Activated B cell treated with CpG ODN at 0.5 μM for 24 hours (primary cell): ENCODE data around the gene SLC25A25. TPM values are rescaled to one million over a fixed set of nuclear protein-coding genes. Genes with fewer than 3 reads are reported as not detected.

Experiments used
- ATAC-seq: fragments of 200-7000 bp; cut with Tn5 transposase; one replicate; pipeline ENCODE4 v1.10.0; 2021; ENCODE audit warnings: low read depth, mild to moderate bottlenecking, moderate library complexity
- CTCF ChIA-PET: fragments of 350-600 bp; sonication (Branson Sonifier 250); formaldehyde crosslinking; loops from one replicate; lab custom pipeline; 2021; ENCODE audit warnings: antibody characterized with exemption; lab: Charles Lee
- POLR2A ChIA-PET: fragments of 350-600 bp; sonication (Branson Sonifier 250); formaldehyde crosslinking; loops from one replicate; lab custom pipeline; 2021; ENCODE audit warnings: antibody characterized with exemption; lab: Charles Lee
- DNase-seq: peaks from one replicate; pipeline ENCODE4 v3.0.0; 2022
- H3K27ac Mint-ChIP-seq: one replicate; pipeline ENCODE4 v1.8.0; 2020; ENCODE audit warnings: mixed read lengths
- H3K27me3 Mint-ChIP-seq: one replicate; pipeline ENCODE4 v1.8.0; 2021; ENCODE audit warnings: mixed read lengths
- H3K36me3 Mint-ChIP-seq: one replicate; pipeline ENCODE4 v1.8.0; 2021; ENCODE audit warnings: low read depth, mixed read lengths
- H3K4me1 Mint-ChIP-seq: one replicate; pipeline ENCODE4 v1.8.0; 2021; ENCODE audit warnings: mixed read lengths
- H3K4me3 Mint-ChIP-seq: one replicate; pipeline ENCODE4 v1.8.0; 2020; ENCODE audit warnings: mild to moderate bottlenecking, mixed read lengths
- H3K9me3 Mint-ChIP-seq: one replicate; pipeline ENCODE4 v1.8.0; 2020; ENCODE audit warnings: mixed read lengths
- intact Hi-C: fragments of 100-400 bp; cut with micrococcal nuclease; formaldehyde crosslinking; loops from one replicate; pipeline ENCODE4 v1.15.1; 2024
- total RNA-seq: library from RNA; stranded (reverse); gene quantifications from 2 replicates; pipeline ENCODE4 v1.2.3, GENCODE V29; 2022
- TF ChIP-seq, protein P1 (sequence below): fragments of 200-600 bp; IDR thresholded peaks from one replicate; pipeline ENCODE4 v1.8.0; 2022; ENCODE audit warnings: antibody characterized with exemption, mild to moderate bottlenecking

SLC25A25 gene
- total RNA-seq, 1 donor from 2014 or later, result 9.4 TPM

DNA sequence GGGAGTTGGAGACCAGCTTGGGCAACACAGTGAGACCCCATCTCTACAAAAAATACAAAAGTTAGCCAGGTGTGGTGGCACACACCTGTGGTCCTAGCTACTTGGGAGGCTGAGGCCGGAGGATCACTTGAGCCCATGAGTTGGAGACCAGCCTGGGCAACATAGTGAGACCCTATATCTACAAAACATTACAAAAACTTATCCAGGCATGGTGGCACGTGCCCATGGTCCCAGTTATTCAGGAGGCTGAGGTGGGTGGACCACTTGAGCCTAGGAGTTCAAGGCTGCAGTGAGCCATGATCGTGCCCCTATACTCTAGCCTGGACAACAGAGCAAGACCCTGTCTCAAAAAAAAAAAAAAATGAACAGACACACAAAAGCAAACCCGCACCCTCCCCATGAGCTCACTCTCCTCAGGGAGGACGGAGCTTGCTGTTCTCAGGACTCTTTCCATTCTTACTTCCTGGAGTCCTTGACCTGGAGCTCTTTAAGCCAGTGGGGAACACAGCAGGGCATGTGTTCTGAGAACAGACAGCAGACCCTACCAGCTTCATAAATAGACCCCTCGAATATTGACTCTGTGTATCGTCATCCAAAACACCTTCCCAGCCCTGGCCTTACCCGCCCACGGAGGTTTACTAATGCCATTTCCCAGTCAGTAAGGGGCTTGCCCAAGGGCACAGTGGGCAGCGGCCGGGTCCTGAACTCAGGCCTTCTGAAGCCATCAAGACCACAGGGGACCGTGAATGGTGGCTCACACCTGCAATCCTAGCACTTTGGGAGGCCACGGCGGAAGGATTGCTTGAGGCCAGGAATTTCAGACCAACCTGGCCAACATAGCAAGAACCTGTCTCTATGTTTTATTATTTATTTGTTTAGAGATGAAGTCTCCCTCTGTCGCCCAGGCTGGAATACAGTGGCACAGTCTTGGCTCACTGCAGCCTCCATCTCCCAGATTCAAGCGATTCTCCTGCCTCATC is 48.4 kb downstream of the SLC25A25 start:
- Mint-ChIP-seq H3K27ac (peak overlapping the region; percentile 92), H3K9me3 (no peaks in the 10 kb centered on the region), H3K36me3 (peaks cover 31% of the 10 kb centered on the region), H3K4me1 (peaks cover 42% of the 10 kb centered on the region), H3K4me3 (peak overlapping the region; percentile 71), H3K27me3 (no peaks in the 10 kb centered on the region)
- no peak for DNase-seq
- ChIA-PET CTCF (interaction anchor here (1.0 to 4.3 kb wide), 6 partner anchors 23 to 174 kb away, joined by 5 to 39 read pairs (median 8); no protein-coding TSS in a partner anchor), POLR2A (interaction anchor here (0.5 to 3.4 kb wide), 20 partner anchors 9 to 345 kb away, joined by 3 to 16 read pairs (median 5); partner anchors contain the start of genes BBLN, EEIG1, GOLGA2 and NAIF1)
- ATAC-seq, result no peak
- TF ChIP-seq, protein P1, sequence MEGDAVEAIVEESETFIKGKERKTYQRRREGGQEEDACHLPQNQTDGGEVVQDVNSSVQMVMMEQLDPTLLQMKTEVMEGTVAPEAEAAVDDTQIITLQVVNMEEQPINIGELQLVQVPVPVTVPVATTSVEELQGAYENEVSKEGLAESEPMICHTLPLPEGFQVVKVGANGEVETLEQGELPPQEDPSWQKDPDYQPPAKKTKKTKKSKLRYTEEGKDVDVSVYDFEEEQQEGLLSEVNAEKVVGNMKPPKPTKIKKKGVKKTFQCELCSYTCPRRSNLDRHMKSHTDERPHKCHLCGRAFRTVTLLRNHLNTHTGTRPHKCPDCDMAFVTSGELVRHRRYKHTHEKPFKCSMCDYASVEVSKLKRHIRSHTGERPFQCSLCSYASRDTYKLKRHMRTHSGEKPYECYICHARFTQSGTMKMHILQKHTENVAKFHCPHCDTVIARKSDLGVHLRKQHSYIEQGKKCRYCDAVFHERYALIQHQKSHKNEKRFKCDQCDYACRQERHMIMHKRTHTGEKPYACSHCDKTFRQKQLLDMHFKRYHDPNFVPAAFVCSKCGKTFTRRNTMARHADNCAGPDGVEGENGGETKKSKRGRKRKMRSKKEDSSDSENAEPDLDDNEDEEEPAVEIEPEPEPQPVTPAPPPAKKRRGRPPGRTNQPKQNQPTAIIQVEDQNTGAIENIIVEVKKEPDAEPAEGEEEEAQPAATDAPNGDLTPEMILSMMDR, result no peak
- intact Hi-C loops, result loop anchor here (1.0 to 5.0 kb wide), 6 partner anchors 22 to 173 kb away; partner anchors contain the start of genes EEIG1 and NAIF1

DNA sequence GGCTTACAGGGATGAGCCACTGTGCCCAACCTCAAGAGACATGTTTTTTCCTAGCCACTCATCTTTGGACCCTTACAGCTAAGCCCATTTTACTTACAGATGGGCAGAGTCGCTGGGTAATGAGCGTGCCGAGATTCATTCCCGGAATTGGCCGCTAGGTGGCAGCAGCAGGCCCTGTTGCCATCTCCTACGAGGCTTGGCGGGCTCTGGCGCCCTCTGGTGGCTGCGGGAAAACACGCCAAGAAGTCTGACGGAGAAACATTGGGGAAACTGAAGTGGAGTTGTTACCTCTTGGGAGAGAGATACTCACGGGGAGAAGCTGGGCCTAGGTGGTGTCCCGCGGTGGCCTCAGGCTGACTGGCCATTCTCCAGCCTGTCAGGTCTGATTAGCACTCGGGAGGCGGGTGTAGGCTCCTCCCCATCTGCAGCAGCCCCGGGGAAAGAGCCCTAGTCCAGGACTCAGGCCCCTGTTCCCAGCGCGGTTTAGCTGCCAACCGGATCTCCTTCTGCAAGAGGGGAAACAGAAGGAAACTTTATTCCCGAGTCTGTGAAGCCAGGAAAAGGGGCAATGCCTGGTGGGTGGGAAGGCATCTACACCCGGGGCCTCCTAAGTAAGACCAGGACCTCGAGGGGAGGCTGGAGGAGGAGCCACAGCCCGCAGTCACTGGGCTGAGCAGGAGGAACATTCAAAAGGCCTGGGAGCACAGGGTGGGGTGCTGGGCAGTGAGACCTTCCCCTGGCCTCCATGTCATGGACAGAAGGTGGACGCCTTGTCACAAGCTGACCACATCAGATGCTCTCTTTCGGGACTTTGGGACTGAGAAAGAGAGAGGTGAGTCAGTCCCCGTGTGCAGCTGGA is 49.8 kb downstream of the SLC25A25 start:
- ATAC-seq, result peak; percentile 48
- TF ChIP-seq, protein P1, result peak; percentile 99
- Mint-ChIP-seq H3K27ac (peak overlapping the region; percentile 56), H3K4me1 (peaks cover 42% of the 10 kb centered on the region), H3K36me3 (peaks cover 38% of the 10 kb centered on the region), H3K27me3 (no peaks in the 10 kb centered on the region), H3K4me3 (no peak overlapping the region), H3K9me3 (no peaks in the 10 kb centered on the region)
- DNase-seq, result peak; percentile 98
- ChIA-PET POLR2A (interaction anchor here (0.5 to 3.4 kb wide), 3 partner anchors 11 to 566 kb away, joined by 4 to 16 read pairs (median 5); partner anchors contain the start of gene NAIF1), CTCF (interaction anchor here (0.6 to 4.3 kb wide), 17 partner anchors 10 to 175 kb away, joined by 3 to 39 read pairs (median 4); partner anchors contain the start of genes NAIF1 and PTGES2)
- intact Hi-C loops, result loop anchor here (1.0 to 5.0 kb wide), 6 partner anchors 24 to 175 kb away; partner anchors contain the start of genes EEIG1 and NAIF1

DNA sequence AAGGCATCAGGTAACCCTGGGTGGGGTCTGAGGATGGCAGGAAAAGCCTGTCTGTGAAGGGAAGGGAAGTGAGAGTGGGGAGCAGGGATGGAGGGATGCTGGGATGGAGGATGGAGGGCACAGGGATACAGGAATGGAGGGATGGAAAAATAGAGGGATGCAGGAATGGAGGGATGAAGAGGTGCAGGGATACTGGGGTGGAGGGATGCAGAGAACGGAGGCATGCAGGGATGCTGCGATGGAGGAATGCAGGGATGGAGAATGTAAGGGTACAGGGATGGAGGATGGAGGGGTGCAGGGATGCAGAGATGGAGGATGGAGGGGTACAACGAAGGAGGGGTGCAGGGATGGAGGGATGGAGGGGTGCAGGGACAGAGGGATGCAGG is 50.4 kb downstream of the SLC25A25 start:
- ChIA-PET POLR2A (interaction anchor here (0.5 to 3.4 kb wide), 2 partner anchors 11 to 566 kb away, joined by 4 to 16 read pairs; no protein-coding TSS in a partner anchor), CTCF (interaction anchor here (1.0 to 4.3 kb wide), 10 partner anchors 10 to 176 kb away, joined by 3 to 39 read pairs (median 6); partner anchors contain the start of genes NAIF1 and PTGES2)
- no peak overlapping the region for H3K27ac Mint-ChIP-seq
- H3K27me3 Mint-ChIP-seq, result no peaks in the 10 kb centered on the region
- H3K4me3 Mint-ChIP-seq, result no peak overlapping the region
- TF ChIP-seq, protein P1, result no peak
- no peak for DNase-seq
- no peaks in the 10 kb centered on the region for H3K9me3 Mint-ChIP-seq
- intact Hi-C loops, result loop anchor here (5.0 kb wide), 1 partner anchor 136 kb away; the partner anchor contains the start of gene EEIG1
- peaks cover 39% of the 10 kb centered on the region for H3K36me3 Mint-ChIP-seq
- no peak for ATAC-seq
- H3K4me1 Mint-ChIP-seq, result peaks cover 41% of the 10 kb centered on the region

DNA sequence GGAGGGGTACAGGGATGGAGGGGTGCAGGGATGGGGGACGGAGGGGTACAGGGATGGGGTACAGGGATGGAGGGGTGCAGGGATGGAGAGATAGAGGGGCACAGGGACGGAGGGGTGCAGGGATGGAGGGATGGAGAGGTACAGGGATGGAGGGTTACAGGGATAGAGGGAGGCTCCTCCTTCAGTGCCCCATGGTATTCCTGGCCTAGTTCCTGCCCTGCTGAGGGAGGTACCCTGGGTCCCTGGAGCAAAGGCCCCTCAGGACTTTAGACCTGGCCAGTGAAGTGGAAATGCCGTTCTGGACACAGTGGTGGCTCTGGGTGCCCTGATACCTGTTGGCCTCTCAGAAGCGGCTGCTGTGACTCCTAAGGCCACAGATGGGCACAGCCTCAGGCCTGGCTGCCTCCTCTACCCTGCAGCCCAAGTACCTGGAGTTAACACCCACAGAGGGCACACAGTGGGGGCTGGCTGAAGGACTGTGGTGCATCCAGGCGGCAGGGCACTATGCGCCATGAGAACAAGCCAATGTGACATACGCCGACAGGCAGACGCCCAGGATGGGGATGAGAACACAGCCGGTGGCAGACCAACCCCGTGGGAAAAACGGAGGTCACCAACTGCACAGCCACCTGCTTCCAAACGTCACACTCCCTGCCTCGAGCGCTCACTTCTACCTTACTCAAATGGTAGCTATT is 51.1 kb downstream of the SLC25A25 start:
- ATAC-seq (no peak), DNase-seq (no peak)
- Mint-ChIP-seq H3K36me3 (peaks cover 37% of the 10 kb centered on the region), H3K27me3 (no peaks in the 10 kb centered on the region), H3K27ac (no peak overlapping the region), H3K4me3 (no peak overlapping the region), H3K4me1 (peaks cover 38% of the 10 kb centered on the region), H3K9me3 (no peaks in the 10 kb centered on the region)
- ChIA-PET CTCF (interaction anchor here (0.9 kb wide), 1 partner anchor 67 kb away, joined by 5 read pairs; no protein-coding TSS in a partner anchor), POLR2A (interaction anchor here (0.7 kb wide), 1 partner anchor 114 kb away, joined by 3 read pairs; no protein-coding TSS in a partner anchor)
- TF ChIP-seq, protein P1, result no peak
- intact Hi-C loops, result loop anchor here (5.0 kb wide), 1 partner anchor 137 kb away; the partner anchor contains the start of gene EEIG1
